Left colon (tissue), 2 donors: Measurements from ENCODE around the gene LY6G6C. TPM values are rescaled to one million over a fixed set of nuclear protein-coding genes. Genes with fewer than 3 reads are reported as not detected.

Experiments
- microRNA-seq, 2 donors: library from miRNA; unstranded; fragments of <30 nt; microRNA quantifications; one replicate each; pipeline versions ENCODE4 v1.1.0 to v1.2.0, GENCODE V29; 2020
- total RNA-seq, 2 donors: library from RNA; stranded (reverse); fragmentation: NEBNext Ultra II Directional; extraction: Animal tissue kit (Norgen Biotek cat#: 25700); gene quantifications; one replicate each; pipeline ENCODE4 v1.2.1, GENCODE V29; 2021
- donor health status: DM: no; HTN: no; CAD: no.
- donor health status: DM: yes; HTN: yes; CAD: no.

LY6G6C gene
- total RNA-seq, 2 donors from 2014 or later, result not detected

Small RNA genes within 50 kb of the gene (microRNA-seq; reads per million reads assigned to microRNA genes)
- 0 to 0.53 reads per million in 2 donors for gene MIR4646

Other genes starting within 250 kb of the LY6G6C start
- 1 to 10 TPM; 1.2 to 1.3 TPM for gene MICB, start 223.6 kb downstream of the LY6G6C start, total RNA-seq
- gene MCCD1, start 192.8 kb downstream of the LY6G6C start, total RNA-seq, result not detected
- gene DDX39B, start 179.7 kb downstream of the LY6G6C start, total RNA-seq, result 100 to 1,000 TPM; 221 to 269 TPM
- gene ATP6V1G2, start 175.1 kb downstream of the LY6G6C start, total RNA-seq, result under 1 TPM; 0.58 to 0.92 TPM
- 10 to 100 TPM; 14.4 to 18.0 TPM for gene NFKBIL1, start 174.1 kb downstream of the LY6G6C start, total RNA-seq
- under 1 TPM in 1 of 2 donors, not detected in 1; 0.36 TPM for gene LTA, start 149.5 kb downstream of the LY6G6C start, total RNA-seq
- gene TNF, start 146.2 kb downstream of the LY6G6C start, total RNA-seq, result 1 to 10 TPM in 1 of 2 donors, under 1 TPM in 1; 0.27 to 1.4 TPM
- 1 to 10 TPM in 1 of 2 donors, under 1 TPM in 1; 0.70 to 3.0 TPM for gene LTB, start 139.3 kb downstream of the LY6G6C start, total RNA-seq
- 1 to 10 TPM; 2.4 to 5.8 TPM for gene LST1, start 135.5 kb downstream of the LY6G6C start, total RNA-seq
- 1 to 10 TPM in 1 of 2 donors, not detected in 1; 1.1 TPM for gene NCR3, start 128.7 kb downstream of the LY6G6C start, total RNA-seq
- gene AIF1, start 106.5 kb downstream of the LY6G6C start, total RNA-seq, result 10 to 100 TPM in 1 of 2 donors, 1 to 10 TPM in 1; 5.2 to 15.0 TPM
- 100 to 1,000 TPM in 1 of 2 donors, 10 to 100 TPM in 1; 92.9 to 110 TPM for gene PRRC2A, start 101.0 kb downstream of the LY6G6C start, total RNA-seq
- 100 to 1,000 TPM; 272 to 282 TPM for gene BAG6, start 69.1 kb downstream of the LY6G6C start, total RNA-seq
- 1 to 10 TPM; 2.0 to 3.1 TPM for gene APOM, start 65.9 kb downstream of the LY6G6C start, total RNA-seq
- 10 to 100 TPM; 35.7 to 36.3 TPM for gene C6orf47, start 61.0 kb downstream of the LY6G6C start, total RNA-seq
- gene GPANK1, start 56.7 kb downstream of the LY6G6C start, total RNA-seq, result 10 to 100 TPM; 11.1 to 15.2 TPM
- gene CSNK2B, start 55.7 kb downstream of the LY6G6C start, total RNA-seq, result 100 to 1,000 TPM; 137 to 155 TPM
- 1 to 10 TPM; 8.7 to 9.9 TPM for gene LY6G5B, start 51.8 kb downstream of the LY6G6C start, total RNA-seq
- gene LY6G5C, start 40.7 kb downstream of the LY6G6C start, total RNA-seq, result 1 to 10 TPM; 1.6 to 2.5 TPM
- gene ABHD16A, start 18.4 kb downstream of the LY6G6C start, total RNA-seq, result 10 to 100 TPM; 51.5 to 53.9 TPM
- not detected for gene LY6G6F, start 14.9 kb downstream of the LY6G6C start, total RNA-seq
- not detected for gene LY6G6D, start 6.4 kb downstream of the LY6G6C start, total RNA-seq
- under 1 TPM in 1 of 2 donors, not detected in 1; 0.20 TPM for gene MPIG6B, start 1.6 kb upstream of the LY6G6C start, total RNA-seq
- 100 to 1,000 TPM in 1 of 2 donors, 10 to 100 TPM in 1; 84.2 to 139 TPM for gene DDAH2, start 7.6 kb upstream of the LY6G6C start, total RNA-seq
- gene CLIC1, start 14.8 kb upstream of the LY6G6C start, total RNA-seq, result 100 to 1,000 TPM; 502 to 513 TPM
- 10 to 100 TPM; 18.7 to 26.9 TPM for gene MSH5, start 18.3 kb upstream of the LY6G6C start, total RNA-seq
- 1 to 10 TPM; 3.2 to 3.9 TPM for gene SAPCD1, start 40.9 kb upstream of the LY6G6C start, total RNA-seq
- gene VWA7, start 55.6 kb upstream of the LY6G6C start, total RNA-seq, result 10 to 100 TPM; 11.4 to 11.8 TPM
- 10 to 100 TPM; 35.3 to 58.1 TPM for gene VARS1, start 74.0 kb upstream of the LY6G6C start, total RNA-seq
- 10 to 100 TPM; 33.0 to 33.5 TPM for gene LSM2, start 85.2 kb upstream of the LY6G6C start, total RNA-seq
- gene HSPA1L, start 93.5 kb upstream of the LY6G6C start, total RNA-seq, result 1 to 10 TPM in 1 of 2 donors, under 1 TPM in 1; 0.89 to 1.1 TPM
- 100 to 1,000 TPM; 124 to 136 TPM for gene HSPA1A, start 93.8 kb upstream of the LY6G6C start, total RNA-seq
- gene HSPA1B, start 106.0 kb upstream of the LY6G6C start, total RNA-seq, result 100 to 1,000 TPM; 252 to 296 TPM
- gene NEU1, start 141.1 kb upstream of the LY6G6C start, total RNA-seq, result 10 to 100 TPM; 33.1 to 63.5 TPM
- 100 to 1,000 TPM; 763 to 988 TPM for gene SLC44A4, start 157.3 kb upstream of the LY6G6C start, total RNA-seq
- 10 to 100 TPM; 28.0 to 30.5 TPM for gene EHMT2, start 176.0 kb upstream of the LY6G6C start, total RNA-seq
- 1 to 10 TPM; 2.7 to 2.9 TPM for gene ZBTB12, start 180.3 kb upstream of the LY6G6C start, total RNA-seq
- 10 to 100 TPM in 1 of 2 donors, 1 to 10 TPM in 1; 6.1 to 18.2 TPM for gene C2, start 206.0 kb upstream of the LY6G6C start, total RNA-seq
- gene CFB, start 224.3 kb upstream of the LY6G6C start, total RNA-seq, result 10 to 100 TPM; 22.2 to 58.8 TPM
- 10 to 100 TPM; 47.9 to 51.3 TPM for gene NELFE, start 237.2 kb upstream of the LY6G6C start, total RNA-seq
- gene SKIC2, start 237.4 kb upstream of the LY6G6C start, total RNA-seq, result 10 to 100 TPM; 55.4 to 70.8 TPM